HG02885 (cell line): ENCODE data around the gene GRK2.

ENCODE experiments used
- ATAC-seq: cut with Tn5 transposase; IDR thresholded peaks from one replicate; pipeline ENCODE4 v1.9.1; 2021; ENCODE audit warnings: mild to moderate bottlenecking; ENCODE audit not compliant: unreplicated experiment, poor library complexity

GRK2 gene

GRCh38 chr11:67280788-67281551 lies 14.7 kb downstream of the GRK2 start:
- ATAC-seq, result no peak

- ATAC-seq, result no peak
Measured at GRCh38 chr11:67281552-67282150, 15.4 kb downstream of the GRK2 start.

GRCh38 chr11:67282155-67282875 lies 16.0 kb downstream of the GRK2 start:
- no peak for ATAC-seq

GRCh38 chr11:67282876-67283371 lies 16.7 kb downstream of the GRK2 start:
- ATAC-seq, result no peak

GRCh38 chr11:67283481-67283963 lies 17.2 kb downstream of the GRK2 start:
- no peak for ATAC-seq

GRCh38 chr11:67284811-67285540 lies 18.7 kb downstream of the GRK2 start:
- ATAC-seq, result no peak

GRCh38 chr11:67285541-67286498 lies 19.5 kb downstream of the GRK2 start:
- ATAC-seq, result no peak

- no peak for ATAC-seq
Measured at GRCh38 chr11:67286621-67287333, 20.5 kb downstream of the GRK2 start.

GRCh38 chr11:67287355-67288197 lies 21.3 kb downstream of the GRK2 start:
- no peak for ATAC-seq

GRCh38 chr11:67288198-67288451 lies 21.9 kb downstream of the GRK2 start:
- ATAC-seq, result no peak

GRCh38 chr11:67288452-67289225 lies 22.4 kb downstream of the GRK2 start:
- ATAC-seq, result peak; percentile 69

- no peak for ATAC-seq
Measured at GRCh38 chr11:67289226-67289650, 23.0 kb downstream of the GRK2 start, which contains the start of gene ANKRD13D. ANKRD13D (plus strand) TSS chr11:67289303; CDS start chr11:67289461, 158 bp downstream.

- no peak for ATAC-seq
Measured at GRCh38 chr11:67289651-67290479, 23.6 kb downstream of the GRK2 start.

GRCh38 chr11:67290801-67291200 lies 24.5 kb downstream of the GRK2 start:
- ATAC-seq, result no peak

- no peak for ATAC-seq
Measured at GRCh38 chr11:67291481-67292381, 25.5 kb downstream of the GRK2 start.
